Osteocyte (in vitro differentiated cells): ENCODE results near the gene FBXW9. TPM values are rescaled to one million over a fixed set of nuclear protein-coding genes. Genes with fewer than 3 reads are reported as not detected.

Experiments
- DNase-seq: peaks from one replicate; pipeline ENCODE4 v3.0.0; 2021; ENCODE audit warnings: mixed read lengths; ENCODE audit not compliant: unreplicated experiment; ENCODE audit errors: extremely low spot score
- H3K27ac Mint-ChIP-seq: one replicate; pipeline ENCODE4 v1.8.0; 2021; ENCODE audit warnings: mild to moderate bottlenecking, mixed read lengths; ENCODE audit not compliant: unreplicated experiment
- H3K27me3 Mint-ChIP-seq: one replicate; pipeline ENCODE4 v1.8.0; 2021; ENCODE audit warnings: mixed read lengths; ENCODE audit not compliant: unreplicated experiment
- H3K36me3 Mint-ChIP-seq: one replicate; pipeline ENCODE4 v1.8.0; 2021; ENCODE audit warnings: mixed read lengths; ENCODE audit not compliant: unreplicated experiment
- H3K4me1 Mint-ChIP-seq: one replicate; pipeline ENCODE4 v1.8.0; 2021; ENCODE audit warnings: mixed read lengths; ENCODE audit not compliant: unreplicated experiment
- H3K4me3 Mint-ChIP-seq: one replicate; pipeline ENCODE4 v1.8.0; 2021; ENCODE audit warnings: mild to moderate bottlenecking, moderate library complexity, mixed read lengths; ENCODE audit not compliant: unreplicated experiment
- H3K9me3 Mint-ChIP-seq: one replicate; pipeline ENCODE4 v1.8.0; 2021; ENCODE audit warnings: mixed read lengths; ENCODE audit not compliant: unreplicated experiment
- total RNA-seq: library from RNA; stranded (reverse); gene quantifications from 2 replicates; pipeline ENCODE4 v1.2.1, GENCODE V29; 2021
- TF ChIP-seq, protein P1 (sequence below): fragments of 200-600 bp; sonication (generic); IDR thresholded peaks from 2 replicates; pipeline ENCODE4 v1.5.0; 2021; ENCODE audit warnings: antibody characterized with exemption, mild to moderate bottlenecking, moderate library complexity

Gene FBXW9
- total RNA-seq, 1 donor from 2014 or later, result 10.9 TPM

DNA sequence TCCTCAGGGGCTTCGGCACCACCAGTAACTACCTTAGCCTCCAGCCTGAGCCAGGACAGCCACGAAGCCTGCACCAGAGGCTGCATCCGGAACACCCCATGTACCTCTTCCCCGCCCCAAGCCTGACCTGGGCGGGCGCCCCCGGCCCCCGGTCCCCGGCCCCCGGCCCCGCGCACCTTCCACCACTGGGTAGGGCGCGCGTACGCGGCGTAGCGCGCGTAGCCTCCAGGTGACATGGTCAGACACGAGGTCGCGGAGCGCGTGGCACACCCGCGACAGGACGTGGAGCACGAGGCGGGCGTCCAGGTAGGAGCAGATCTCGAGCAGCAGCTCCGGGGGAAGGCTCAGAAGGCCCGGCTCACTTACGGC is 450 bp downstream of the FBXW9 start:
- peak overlapping the region; percentile 91 for H3K4me3 Mint-ChIP-seq
- H3K9me3 Mint-ChIP-seq, result no peaks in the 10 kb centered on the region
- H3K36me3 Mint-ChIP-seq, result peaks cover 11% of the 10 kb centered on the region
- no peak overlapping the region for H3K27ac Mint-ChIP-seq
- H3K27me3 Mint-ChIP-seq, result no peaks in the 10 kb centered on the region
- no peak for DNase-seq
- TF ChIP-seq, protein P1, sequence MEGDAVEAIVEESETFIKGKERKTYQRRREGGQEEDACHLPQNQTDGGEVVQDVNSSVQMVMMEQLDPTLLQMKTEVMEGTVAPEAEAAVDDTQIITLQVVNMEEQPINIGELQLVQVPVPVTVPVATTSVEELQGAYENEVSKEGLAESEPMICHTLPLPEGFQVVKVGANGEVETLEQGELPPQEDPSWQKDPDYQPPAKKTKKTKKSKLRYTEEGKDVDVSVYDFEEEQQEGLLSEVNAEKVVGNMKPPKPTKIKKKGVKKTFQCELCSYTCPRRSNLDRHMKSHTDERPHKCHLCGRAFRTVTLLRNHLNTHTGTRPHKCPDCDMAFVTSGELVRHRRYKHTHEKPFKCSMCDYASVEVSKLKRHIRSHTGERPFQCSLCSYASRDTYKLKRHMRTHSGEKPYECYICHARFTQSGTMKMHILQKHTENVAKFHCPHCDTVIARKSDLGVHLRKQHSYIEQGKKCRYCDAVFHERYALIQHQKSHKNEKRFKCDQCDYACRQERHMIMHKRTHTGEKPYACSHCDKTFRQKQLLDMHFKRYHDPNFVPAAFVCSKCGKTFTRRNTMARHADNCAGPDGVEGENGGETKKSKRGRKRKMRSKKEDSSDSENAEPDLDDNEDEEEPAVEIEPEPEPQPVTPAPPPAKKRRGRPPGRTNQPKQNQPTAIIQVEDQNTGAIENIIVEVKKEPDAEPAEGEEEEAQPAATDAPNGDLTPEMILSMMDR, result no peak
- peaks cover 5% of the 10 kb centered on the region for H3K4me1 Mint-ChIP-seq

DNA sequence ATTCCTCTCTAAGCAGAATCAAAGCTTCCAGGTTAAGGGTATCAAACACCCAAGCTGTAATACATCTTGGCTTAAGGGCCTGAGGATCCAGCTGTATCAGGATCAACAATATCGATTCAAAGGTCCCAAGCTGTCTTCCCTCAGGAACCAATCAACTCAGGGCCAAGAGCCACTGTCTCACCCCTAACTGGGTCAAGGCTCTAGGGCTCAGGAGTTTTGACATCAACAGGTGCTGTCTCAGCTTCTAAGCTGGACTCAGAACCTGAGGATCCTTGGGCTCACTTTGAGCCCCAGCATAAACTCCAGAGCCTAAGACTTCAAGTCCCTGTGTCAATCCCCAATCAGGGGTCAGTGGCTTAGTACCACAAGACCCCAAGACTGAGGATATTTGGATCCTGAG is 917 bp downstream of the FBXW9 start:
- no peaks in the 10 kb centered on the region for H3K27me3 Mint-ChIP-seq
- H3K27ac Mint-ChIP-seq, result no peak overlapping the region
- TF ChIP-seq, protein P1, result no peak
- peaks cover 9% of the 10 kb centered on the region for H3K36me3 Mint-ChIP-seq
- H3K4me3 Mint-ChIP-seq, result peak overlapping the region; percentile 91
- H3K4me1 Mint-ChIP-seq, result peaks cover 5% of the 10 kb centered on the region
- no peak for DNase-seq
- H3K9me3 Mint-ChIP-seq, result no peaks in the 10 kb centered on the region

DNA sequence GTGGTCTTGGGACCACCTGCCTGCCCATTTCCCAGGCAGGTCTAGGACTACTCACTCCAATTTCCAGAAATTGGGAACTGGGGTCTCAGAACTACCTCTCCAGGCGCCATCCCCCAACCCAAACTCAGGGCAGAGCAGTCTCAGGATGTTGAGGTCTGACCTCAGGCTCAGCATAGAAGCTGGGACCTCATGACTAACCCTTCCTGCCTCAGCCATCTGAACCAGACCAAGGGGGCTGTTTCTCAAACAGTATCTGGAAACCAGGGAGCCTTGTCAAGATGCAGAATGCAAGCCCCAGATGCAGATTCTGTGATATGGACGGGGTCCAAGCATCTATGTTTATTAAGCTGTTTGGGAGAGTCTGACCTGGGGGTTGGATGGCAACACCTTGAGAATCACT is 1.3 kb downstream of the FBXW9 start:
- H3K27ac Mint-ChIP-seq, result no peak overlapping the region
- peaks cover 9% of the 10 kb centered on the region for H3K36me3 Mint-ChIP-seq

DNA sequence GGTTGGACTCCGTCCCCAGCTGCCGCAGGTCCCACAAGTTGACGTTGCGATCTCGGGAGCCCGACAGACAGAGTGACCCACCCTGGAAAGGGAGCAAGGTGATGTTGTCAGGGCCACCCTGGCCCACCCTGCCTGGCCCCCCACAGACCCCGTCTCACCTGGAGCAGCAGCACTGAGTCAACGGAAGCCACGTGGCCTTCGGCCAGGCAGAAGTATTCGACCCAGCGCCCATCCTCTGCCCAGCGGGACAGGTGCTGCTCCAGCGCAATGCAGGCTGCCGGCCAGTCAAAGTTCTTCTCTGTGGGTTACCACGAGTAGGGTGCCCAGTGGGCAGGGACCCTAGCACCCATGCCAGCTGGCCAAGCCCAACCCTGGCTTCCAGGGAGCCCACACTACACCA is 1.8 kb downstream of the FBXW9 start:
- TF ChIP-seq, protein P1, result no peak
- no peak overlapping the region for H3K27ac Mint-ChIP-seq
- H3K4me1 Mint-ChIP-seq, result peaks cover 5% of the 10 kb centered on the region
- no peak overlapping the region for H3K4me3 Mint-ChIP-seq
- peaks cover 8% of the 10 kb centered on the region for H3K36me3 Mint-ChIP-seq
- DNase-seq, result no peak
- H3K27me3 Mint-ChIP-seq, result no peaks in the 10 kb centered on the region
- H3K9me3 Mint-ChIP-seq, result no peaks in the 10 kb centered on the region

More for the DNA sequence above, 1.3 kb downstream of the FBXW9 start:
- Mint-ChIP-seq H3K4me1 (peaks cover 5% of the 10 kb centered on the region), H3K27me3 (no peaks in the 10 kb centered on the region), H3K4me3 (peak overlapping the region; percentile 91), H3K9me3 (no peaks in the 10 kb centered on the region)
- no peak for DNase-seq
- TF ChIP-seq, protein P1, result no peak

DNA sequence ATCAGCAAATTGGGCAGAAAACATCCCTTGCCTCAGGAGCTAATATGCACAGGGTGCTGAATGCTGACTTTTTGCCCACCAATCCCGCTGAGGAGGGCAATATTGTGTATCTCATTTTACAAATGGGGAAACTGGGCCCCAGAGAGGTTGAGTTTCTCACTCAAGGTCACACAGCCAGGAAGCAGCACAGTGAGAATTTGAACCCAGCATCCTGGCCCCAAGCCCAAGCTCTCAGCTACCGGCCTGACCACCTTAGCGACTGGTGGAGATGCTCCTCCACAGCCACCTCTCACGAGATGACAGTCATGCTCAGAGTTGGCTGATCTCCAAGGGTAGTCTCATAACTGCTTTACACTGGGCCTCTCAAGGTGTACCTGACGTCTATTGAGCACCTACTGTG is 3.5 kb downstream of the FBXW9 start:
- TF ChIP-seq, protein P1, result no peak
- Mint-ChIP-seq H3K36me3 (no peaks in the 10 kb centered on the region), H3K9me3 (no peaks in the 10 kb centered on the region), H3K4me1 (peaks cover 5% of the 10 kb centered on the region), H3K27me3 (no peaks in the 10 kb centered on the region), H3K4me3 (no peak overlapping the region), H3K27ac (no peak overlapping the region)
- no peak for DNase-seq
